ENCODE measurements around the gene ISG15. TPM values are rescaled to one million over a fixed set of nuclear protein-coding genes. Genes with fewer than 3 reads are reported as not detected.

The ISG15 gene
- total and polyA plus RNA-seq, 2 experiments from 2014 or later = 73.4 to 110 TPM

- H3K9me3 ChIP-seq (ENCODE audit: low read depth) = no peaks in the 10 kb centered on the region
- TF ChIP-seq CTCF (IDR thresholded peaks at IDR 0.05; ENCODE audit: low read depth, low read length) = no peak
- no peak overlapping the region for H3K27ac ChIP-seq
- H3K4me1 ChIP-seq (ENCODE audit: low read depth) = peaks cover 4% of the 10 kb centered on the region
- H3K4me3 ChIP-seq = no peak overlapping the region
- DNase-seq (ENCODE audit: low read depth in 1 of 2, low spot score in 1 of 2) = no peak
- peaks cover 82% of the 10 kb centered on the region for H3K27me3 ChIP-seq
- H3K36me3 ChIP-seq = no peaks in the 10 kb centered on the region
Measured at GRCh38 chr1:1061682-1062345, 48.5 kb downstream of the ISG15 start.

DNA sequence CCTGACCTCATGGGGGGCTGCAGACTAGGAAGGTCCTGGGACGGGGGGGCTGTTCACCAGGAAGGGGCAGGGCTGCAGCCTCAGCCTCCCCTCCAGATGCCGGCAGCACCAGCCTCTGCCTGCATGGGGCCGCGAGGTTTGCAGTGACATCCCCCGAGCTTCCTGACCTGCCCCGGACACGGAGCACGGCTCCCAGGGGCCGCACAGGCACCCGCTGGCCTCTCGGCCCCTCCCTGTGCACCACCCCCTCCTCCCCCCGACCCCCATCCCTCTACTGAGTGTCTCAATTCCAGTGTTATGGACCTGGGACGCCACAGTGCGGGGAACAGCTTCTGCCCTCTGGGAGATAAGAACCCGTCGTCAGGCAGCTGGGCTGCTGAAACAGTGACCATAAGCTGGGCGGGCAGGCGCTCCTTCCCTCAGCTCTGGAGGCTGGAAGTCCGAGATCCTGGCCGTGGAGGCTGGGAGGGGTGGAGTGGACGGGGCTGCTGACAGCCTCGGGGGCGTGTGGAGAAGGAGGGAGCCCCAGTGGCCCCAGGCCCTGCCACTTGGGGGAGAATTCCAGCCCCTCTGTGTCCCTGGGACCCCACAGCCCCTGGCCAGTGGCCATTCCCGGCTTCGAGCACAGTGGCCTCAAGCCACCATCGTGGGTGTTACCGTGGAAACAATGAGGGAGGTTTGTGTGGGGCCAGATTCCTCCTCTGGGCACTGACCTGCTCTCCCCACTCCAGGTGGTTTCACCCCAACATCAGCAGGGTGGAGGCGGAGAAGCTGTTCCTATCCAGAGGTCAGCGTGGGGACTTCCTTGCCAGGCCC is 49.3 kb downstream of the ISG15 start:
- H3K9me3 ChIP-seq (ENCODE audit: low read depth) = no peaks in the 10 kb centered on the region
- peaks cover 81% of the 10 kb centered on the region for H3K27me3 ChIP-seq
- TF ChIP-seq CTCF (IDR thresholded peaks at IDR 0.05; ENCODE audit: low read depth, low read length) = no peak
- H3K4me3 ChIP-seq = no peak overlapping the region
- peak in 1 of 2 donors; percentile 27 for DNase-seq (ENCODE audit: low read depth in 1 of 2, low spot score in 1 of 2)
- H3K4me1 ChIP-seq (ENCODE audit: low read depth) = peaks cover 4% of the 10 kb centered on the region
- H3K36me3 ChIP-seq = no peaks in the 10 kb centered on the region
- no peak overlapping the region for H3K27ac ChIP-seq

DNA sequence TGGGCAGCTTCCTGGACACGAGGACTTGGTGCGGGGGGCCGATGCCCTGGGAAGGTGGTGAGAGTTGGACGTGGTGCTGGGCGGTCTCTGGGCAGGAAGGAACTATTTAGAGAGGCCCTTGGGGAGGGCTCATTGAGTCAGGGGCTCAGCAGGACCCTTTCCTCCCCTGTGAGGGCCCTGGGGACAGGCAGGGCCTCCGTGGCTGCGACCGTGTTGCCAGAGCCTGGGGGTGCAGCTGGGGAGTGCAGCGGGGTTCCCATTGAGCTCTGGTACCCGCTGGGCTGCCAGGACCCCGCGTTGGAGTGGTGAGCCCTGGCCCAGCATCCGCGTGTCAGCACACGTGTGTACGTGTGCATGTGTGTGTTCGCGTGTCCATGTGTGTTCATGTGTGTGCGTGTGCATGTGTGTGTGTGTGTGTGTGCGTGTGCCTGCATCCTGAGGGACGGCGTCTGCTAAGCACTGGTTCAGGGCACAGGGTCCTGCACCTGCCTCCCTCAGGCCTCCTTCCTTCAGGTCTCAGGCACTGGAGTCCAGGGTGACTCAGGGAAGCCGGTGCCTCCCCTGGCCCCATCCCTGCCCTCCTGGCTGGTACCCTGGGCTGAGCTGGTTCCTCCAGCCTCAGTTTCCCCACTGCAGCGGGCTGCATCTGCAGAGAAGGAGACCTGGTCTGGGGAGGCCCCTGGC is 50.1 kb downstream of the ISG15 start:
- Histone ChIP-seq H3K4me3 (no peak overlapping the region), H3K27ac (no peak overlapping the region), H3K27me3 (peaks cover 81% of the 10 kb centered on the region), H3K9me3 (ENCODE audit: low read depth) (no peaks in the 10 kb centered on the region), H3K36me3 (no peaks in the 10 kb centered on the region), H3K4me1 (ENCODE audit: low read depth) (peaks cover 4% of the 10 kb centered on the region)
- no peak for TF ChIP-seq CTCF (IDR thresholded peaks at IDR 0.05; ENCODE audit: low read depth, low read length)
- DNase-seq (ENCODE audit: low read depth in 1 of 2, low spot score in 1 of 2) = no peak

Other genes starting within 250 kb of the ISG15 start
- 90.7 and 146 TPM in 2 replicates for gene SAMD11, start 89.6 kb upstream of the ISG15 start, total RNA-seq
- 32.2 and 63.3 TPM in 2 replicates for gene SAMD11, start 89.6 kb upstream of the ISG15 start, polyA plus RNA-seq
- gene NOC2L, start 54.2 kb upstream of the ISG15 start, total RNA-seq = 98.2 and 119 TPM in 2 replicates
- gene NOC2L, start 54.2 kb upstream of the ISG15 start, polyA plus RNA-seq = 95.4 and 122 TPM in 2 replicates
- 16.2 and 42.9 TPM in 2 replicates for gene KLHL17, start 52.9 kb upstream of the ISG15 start, total RNA-seq
- gene KLHL17, start 52.9 kb upstream of the ISG15 start, polyA plus RNA-seq = 31.5 and 40.6 TPM in 2 replicates
- gene PLEKHN1, start 47.0 kb upstream of the ISG15 start, total RNA-seq = 0.36 TPM in 1 of 2 replicates, not detected in the other
- gene PLEKHN1, start 47.0 kb upstream of the ISG15 start, polyA plus RNA-seq = 0.60 TPM in 2 replicates
- gene PERM1, start 31.4 kb upstream of the ISG15 start, total RNA-seq = 0.49 and 1.0 TPM in 2 replicates
- gene PERM1, start 31.4 kb upstream of the ISG15 start, polyA plus RNA-seq = 0.71 and 0.77 TPM in 2 replicates
- 54.4 and 89.4 TPM in 2 replicates for gene HES4, start 13.4 kb upstream of the ISG15 start, total RNA-seq
- 45.7 and 83.6 TPM in 2 replicates for gene HES4, start 13.4 kb upstream of the ISG15 start, polyA plus RNA-seq
- gene AGRN, start 6.6 kb downstream of the ISG15 start, total RNA-seq = 95.5 and 154 TPM in 2 replicates
- 23.5 and 30.6 TPM in 2 replicates for gene AGRN, start 6.6 kb downstream of the ISG15 start, polyA plus RNA-seq
- gene RNF223, start 60.8 kb downstream of the ISG15 start, total RNA-seq = 0.33 and 1.7 TPM in 2 replicates
- not detected in 2 replicates for gene RNF223, start 60.8 kb downstream of the ISG15 start, polyA plus RNA-seq
- gene C1orf159, start 102.6 kb downstream of the ISG15 start, total RNA-seq = 21.8 and 36.2 TPM in 2 replicates
- 17.7 and 21.7 TPM in 2 replicates for gene C1orf159, start 102.6 kb downstream of the ISG15 start, polyA plus RNA-seq
- not detected in 2 replicates for gene TTLL10, start 160.4 kb downstream of the ISG15 start, total RNA-seq
- 0.31 TPM in 1 of 2 replicates, not detected in the other for gene TTLL10, start 160.4 kb downstream of the ISG15 start, polyA plus RNA-seq
- gene TNFRSF18, start 193.1 kb downstream of the ISG15 start, total RNA-seq = not detected in 2 replicates
- gene TNFRSF18, start 193.1 kb downstream of the ISG15 start, polyA plus RNA-seq = 0.39 and 0.74 TPM in 2 replicates
- gene TNFRSF4, start 200.7 kb downstream of the ISG15 start, total RNA-seq = 0.11 TPM in 1 of 2 replicates, not detected in the other
- 0.10 TPM in 1 of 2 replicates, not detected in the other for gene TNFRSF4, start 200.7 kb downstream of the ISG15 start, polyA plus RNA-seq
- gene SDF4, start 218.5 kb downstream of the ISG15 start, total RNA-seq = 139 and 148 TPM in 2 replicates
- 172 and 180 TPM in 2 replicates for gene SDF4, start 218.5 kb downstream of the ISG15 start, polyA plus RNA-seq
- 53.1 and 58.9 TPM in 2 replicates for gene B3GALT6, start 218.7 kb downstream of the ISG15 start, total RNA-seq
- gene B3GALT6, start 218.7 kb downstream of the ISG15 start, polyA plus RNA-seq = 56.8 and 69.5 TPM in 2 replicates
- 1.5 TPM in 1 of 2 replicates, not detected in the other for gene C1QTNF12, start 233.2 kb downstream of the ISG15 start, total RNA-seq
- not detected in 2 replicates for gene C1QTNF12, start 233.2 kb downstream of the ISG15 start, polyA plus RNA-seq